Stimulated activated CD8-positive, alpha-beta memory T cell treated with anti-CD3 and anti-CD28 coated beads, Interleukin-7, amount 100 ng/mL, for 24 hours (primary cell): ENCODE measurements around the gene PYGM.
A peak's percentile ranks its signal among the peaks of the same experiment; 100 is the strongest.

Source experiments
- DNase-seq: peaks from one replicate; pipeline ENCODE4 v3.0.0-alpha.2; 2020; ENCODE audit warnings: low read depth

Gene PYGM

GRCh38 chr11:64759722-64760719 lies at the start of gene PYGM:
Gene PYGM (minus strand): TSS chr11:64759974. CDS start chr11:64759898, 76 bp downstream.
- DNase-seq = no peak

- DNase-seq = no peak
These were observed 45.7 kb upstream of the PYGM start for GRCh38 chr11:64805481-64805880.

- DNase-seq = no peak
These were observed 44.8 kb upstream of the PYGM start for GRCh38 chr11:64804346-64805210.

GRCh38 chr11:64803846-64804345 lies 44.1 kb upstream of the PYGM start:
- DNase-seq = no peak

GRCh38 chr11:64803158-64803845 lies 43.5 kb upstream of the PYGM start, which contains the start of gene MAP4K2:
Gene MAP4K2 (minus strand): TSS chr11:64803214. CDS start chr11:64803149, 65 bp downstream.
- peak; percentile 47 for DNase-seq

- DNase-seq = no peak
These were observed 42.8 kb upstream of the PYGM start for GRCh38 chr11:64802370-64803157.

- no peak for DNase-seq
These were observed 42.0 kb upstream of the PYGM start for GRCh38 chr11:64801561-64802369.

GRCh38 chr11:64801158-64801464 lies 41.3 kb upstream of the PYGM start:
- no peak for DNase-seq

GRCh38 chr11:64800303-64801157 lies 40.8 kb upstream of the PYGM start:
- no peak for DNase-seq

- no peak for DNase-seq
These were observed 40.0 kb upstream of the PYGM start for GRCh38 chr11:64799623-64800302.

- no peak for DNase-seq
These were observed 39.5 kb upstream of the PYGM start for GRCh38 chr11:64799256-64799622.

- no peak for DNase-seq
These were observed 37.2 kb upstream of the PYGM start for GRCh38 chr11:64796757-64797541.

GRCh38 chr11:64796047-64796756 lies 36.4 kb upstream of the PYGM start:
- DNase-seq = no peak

- DNase-seq = no peak
These were observed 34.8 kb upstream of the PYGM start for GRCh38 chr11:64794526-64794925.

- no peak for DNase-seq
These were observed 33.7 kb upstream of the PYGM start for GRCh38 chr11:64793271-64794160.

- no peak for DNase-seq
These were observed 32.7 kb upstream of the PYGM start for GRCh38 chr11:64792482-64792881.
